Naive B cell (primary cell): ENCODE measurements around the gene LMBR1. TPM values are rescaled to one million over a fixed set of nuclear protein-coding genes. Genes with fewer than 3 reads are reported as not detected.

Source experiments
- ATAC-seq, 2 donors: fragments of 150-1000 bp; cut with Tn5 transposase; 2 replicates each; pipeline ENCODE4 v1.10.0; 2021; ENCODE audit warnings: low read depth in 2 of 2, mild to moderate bottlenecking in 2 of 2, moderate library complexity in 2 of 2
- DNase-seq: peaks from one replicate; pipeline ENCODE4 v3.0.0; 2022
- H3K27ac Mint-ChIP-seq, 6 donors: one replicate each; pipeline ENCODE4 v1.8.0; 2020 to 2022; ENCODE audit warnings: mild to moderate bottlenecking in 6 of 6, mixed read lengths in 6 of 6, moderate library complexity in 5 of 6, inconsistent platforms in 2 of 6
- H3K27me3 Mint-ChIP-seq, 3 donors: one replicate each; pipeline ENCODE4 v1.8.0; 2021 to 2022; ENCODE audit warnings: mixed read lengths in 3 of 3, mild to moderate bottlenecking in 1 of 3
- H3K36me3 Mint-ChIP-seq, 2 donors: one replicate each; pipeline ENCODE4 v1.8.0; 2020 to 2022; ENCODE audit warnings: mixed read lengths in 2 of 2, inconsistent platforms in 1 of 2, mild to moderate bottlenecking in 1 of 2
- H3K4me1 Mint-ChIP-seq, 3 donors: one replicate each; pipeline ENCODE4 v1.8.0; 2020 to 2022; ENCODE audit warnings: mixed read lengths in 3 of 3, inconsistent platforms in 1 of 3, mild to moderate bottlenecking in 1 of 3, moderate library complexity in 1 of 3
- H3K4me3 Mint-ChIP-seq, 8 donors: one replicate each; pipeline ENCODE4 v1.8.0; 2020 to 2022; ENCODE audit warnings: mild to moderate bottlenecking in 8 of 8, mixed read lengths in 8 of 8, moderate library complexity in 8 of 8, inconsistent platforms in 2 of 8
- H3K9me3 Mint-ChIP-seq, 7 donors: one replicate each; pipeline ENCODE4 v1.8.0; 2020 to 2022; ENCODE audit warnings: mixed read lengths in 7 of 7, mild to moderate bottlenecking in 5 of 7, inconsistent platforms in 2 of 7, moderate library complexity in 1 of 7
- polyA plus RNA-seq, 6 donors: library from polyadenylated mRNA; unstranded; fragments of 300-500 nt; fragmentation: Illumina TruSeq; gene quantifications; one replicate each; pipeline ENCODE4 v1.2.3, GENCODE V29; 2021; ENCODE audit warnings: low read depth in 6 of 6

Gene LMBR1
- polyA plus RNA-seq, 6 donors from 2014 or later = 35.3 to 49.3 (median 40.9) TPM

DNA sequence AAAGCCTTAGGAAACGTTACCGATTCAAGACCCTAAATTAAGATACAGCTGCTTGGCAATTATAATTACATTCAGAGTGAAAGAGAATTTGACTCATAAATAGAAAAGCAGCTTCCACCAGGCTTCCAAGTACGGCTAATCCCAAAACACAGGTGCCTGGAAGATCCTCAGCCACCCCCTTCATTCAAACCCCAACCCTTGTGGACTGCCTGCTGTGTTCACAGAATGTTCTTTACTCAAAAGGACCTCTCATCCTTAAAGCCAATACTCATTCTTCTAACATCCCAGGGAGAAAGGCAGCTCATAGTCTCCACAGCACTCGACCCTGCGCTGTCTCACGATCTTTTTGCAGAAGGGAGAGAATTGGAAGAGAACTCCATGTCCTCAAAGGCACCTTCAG lies 219.5 kb downstream of the LMBR1 start:
- Mint-ChIP-seq H3K27ac (no peak overlapping the region), H3K36me3 (peaks cover 24 to 28% of the 10 kb centered on the region in 2 donors), H3K9me3 (no peaks in the 10 kb centered on the region), H3K4me3 (no peak overlapping the region), H3K4me1 (no peaks in the 10 kb centered on the region), H3K27me3 (no peaks in the 10 kb centered on the region)
- no peak for ATAC-seq
- no peak for DNase-seq

DNA sequence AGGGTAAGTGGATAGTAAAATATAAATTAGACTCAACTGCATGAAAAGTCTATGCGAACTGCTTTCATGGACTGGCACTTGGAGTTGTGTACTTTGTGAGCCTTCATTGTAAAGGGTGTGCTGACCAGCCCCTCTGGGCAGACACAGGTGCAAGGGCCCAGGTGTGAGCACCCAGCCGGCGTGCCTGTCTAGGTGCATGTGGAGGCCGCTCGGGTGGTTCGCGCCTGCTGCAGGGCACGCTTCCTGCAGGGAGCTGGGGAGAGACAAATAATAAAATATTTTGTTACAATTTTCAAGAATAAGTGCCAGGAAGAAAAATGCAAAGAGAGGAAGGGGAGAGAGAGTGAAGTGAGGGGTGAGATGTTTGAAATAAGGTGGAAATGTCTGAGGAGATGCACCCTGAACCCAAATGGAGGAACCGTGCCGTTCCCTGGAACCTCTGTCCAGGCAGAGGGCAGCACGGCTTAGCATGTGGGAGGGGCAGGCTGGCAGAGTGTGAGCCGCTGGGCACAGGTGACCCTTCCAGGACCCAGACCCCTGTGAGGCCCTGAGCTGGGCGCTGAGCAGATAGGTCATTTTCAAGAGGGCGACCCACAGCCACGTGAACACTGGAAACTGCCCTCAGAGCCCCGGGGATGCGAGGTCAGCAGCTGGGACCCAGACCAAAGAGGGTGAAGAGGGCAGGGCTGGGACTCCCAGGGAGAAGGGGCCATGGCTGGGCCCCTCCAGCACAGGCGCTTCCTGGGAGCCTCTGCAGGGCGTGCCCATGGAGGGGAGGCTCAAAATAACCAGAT lies 223.8 kb downstream of the LMBR1 start:
- ATAC-seq (no peak), DNase-seq (no peak)
- Mint-ChIP-seq H3K4me1 (no peaks in the 10 kb centered on the region), H3K4me3 (no peak overlapping the region), H3K27me3 (no peaks in the 10 kb centered on the region), H3K9me3 (no peaks in the 10 kb centered on the region), H3K27ac (no peak overlapping the region), H3K36me3 (peaks cover 5 to 18% of the 10 kb centered on the region in 2 donors)

DNA sequence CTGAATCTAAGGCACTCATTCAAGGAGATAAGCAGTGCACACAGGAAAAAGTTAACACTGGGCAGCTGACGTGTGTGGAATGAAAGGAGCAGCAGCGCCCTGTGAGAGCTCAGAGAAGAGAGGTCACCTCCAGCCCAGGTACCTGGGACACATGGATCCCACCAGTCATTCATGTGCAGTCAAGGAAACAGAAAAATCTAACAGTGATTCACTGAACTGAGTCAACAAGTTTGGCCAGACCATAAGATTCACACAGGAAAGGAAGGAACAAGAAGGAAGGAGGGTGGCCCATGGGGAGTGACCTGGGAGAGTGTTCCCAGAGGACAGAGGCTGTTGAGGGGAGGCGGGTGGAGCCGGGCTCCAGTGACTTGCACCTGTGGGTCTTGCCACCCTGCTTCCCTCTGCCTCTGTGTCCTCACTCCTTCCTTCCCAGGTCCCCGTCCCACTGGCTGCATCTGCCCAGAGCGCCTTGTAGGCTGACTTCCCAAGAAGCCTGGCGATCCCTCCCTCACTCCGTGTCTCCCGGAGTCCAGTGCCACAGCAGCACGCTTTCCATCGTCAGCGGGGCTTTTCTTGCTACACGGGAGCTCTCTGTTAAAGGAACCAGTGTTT lies 224.7 kb downstream of the LMBR1 start:
- Mint-ChIP-seq H3K4me3 (no peak overlapping the region), H3K27ac (peak overlapping the region in 1 of 6 donors; percentile 70), H3K36me3 (peaks cover 5 to 18% of the 10 kb centered on the region in 2 donors), H3K9me3 (no peaks in the 10 kb centered on the region), H3K27me3 (no peaks in the 10 kb centered on the region), H3K4me1 (no peaks in the 10 kb centered on the region)
- DNase-seq = no peak
- no peak for ATAC-seq

DNA sequence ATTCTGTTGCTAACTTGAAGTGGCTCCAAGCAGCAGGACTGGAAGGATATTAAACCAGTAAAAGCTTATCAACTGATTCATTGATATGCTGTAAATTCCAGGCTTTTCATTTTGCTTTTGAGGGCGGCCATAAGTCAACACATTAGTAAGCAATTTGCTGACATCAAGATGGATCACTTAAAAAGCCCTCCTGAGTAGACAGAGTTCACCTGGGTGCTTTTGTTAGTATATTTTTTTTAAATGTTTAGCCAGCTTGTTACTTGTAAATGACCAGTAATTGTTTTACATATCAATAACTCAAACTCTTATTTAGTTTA lies 225.9 kb downstream of the LMBR1 start:
- H3K27me3 Mint-ChIP-seq = no peaks in the 10 kb centered on the region
- H3K27ac Mint-ChIP-seq = peak overlapping the region in 1 of 6 donors; percentile 24
- H3K4me1 Mint-ChIP-seq = no peaks in the 10 kb centered on the region
- H3K4me3 Mint-ChIP-seq = no peak overlapping the region
- ATAC-seq (no peak), DNase-seq (no peak)
- H3K9me3 Mint-ChIP-seq = no peaks in the 10 kb centered on the region
- H3K36me3 Mint-ChIP-seq = peaks cover 5 to 18% of the 10 kb centered on the region in 2 donors

DNA sequence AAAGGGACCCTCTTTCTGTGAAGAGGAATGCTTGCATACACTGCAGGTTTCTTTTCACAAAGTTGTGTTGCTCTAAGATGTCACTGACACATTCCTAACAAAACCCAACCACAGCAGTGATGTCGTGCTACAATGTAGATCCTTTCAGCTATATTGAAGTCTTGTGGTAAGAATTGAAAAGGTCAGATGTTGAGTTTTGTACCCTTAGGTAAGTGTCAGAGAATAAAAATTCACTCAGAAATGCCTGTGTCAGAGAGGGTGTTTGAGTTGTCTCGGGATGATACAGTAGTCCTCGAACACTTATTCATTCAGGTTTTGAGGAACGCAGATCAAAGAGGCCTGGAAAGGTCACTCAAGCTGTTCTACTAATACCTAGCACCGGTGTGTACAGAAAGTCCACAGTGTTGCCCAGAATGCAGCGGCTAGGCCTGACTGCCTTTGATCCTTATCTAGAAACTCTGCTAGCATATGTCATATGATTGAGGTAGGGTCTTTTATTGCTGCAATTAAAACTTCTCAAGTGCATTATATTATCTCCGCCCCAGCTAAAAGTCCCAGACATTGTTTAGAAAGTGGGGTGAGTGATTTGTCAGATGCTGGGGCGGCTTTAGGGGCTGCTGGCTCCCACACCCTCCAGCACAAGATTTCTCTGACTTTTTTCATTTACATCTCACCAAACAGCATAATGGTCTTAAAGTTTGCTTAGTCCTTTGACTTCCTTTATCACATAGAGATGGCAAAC lies 226.4 kb downstream of the LMBR1 start:
- H3K27me3 Mint-ChIP-seq = no peaks in the 10 kb centered on the region
- peak overlapping the region in 1 of 6 donors; percentile 24 for H3K27ac Mint-ChIP-seq
- ATAC-seq (no peak), DNase-seq (no peak)
- H3K9me3 Mint-ChIP-seq = no peaks in the 10 kb centered on the region
- peaks cover 5 to 18% of the 10 kb centered on the region in 2 donors for H3K36me3 Mint-ChIP-seq
- H3K4me1 Mint-ChIP-seq = no peaks in the 10 kb centered on the region
- H3K4me3 Mint-ChIP-seq = no peak overlapping the region

DNA sequence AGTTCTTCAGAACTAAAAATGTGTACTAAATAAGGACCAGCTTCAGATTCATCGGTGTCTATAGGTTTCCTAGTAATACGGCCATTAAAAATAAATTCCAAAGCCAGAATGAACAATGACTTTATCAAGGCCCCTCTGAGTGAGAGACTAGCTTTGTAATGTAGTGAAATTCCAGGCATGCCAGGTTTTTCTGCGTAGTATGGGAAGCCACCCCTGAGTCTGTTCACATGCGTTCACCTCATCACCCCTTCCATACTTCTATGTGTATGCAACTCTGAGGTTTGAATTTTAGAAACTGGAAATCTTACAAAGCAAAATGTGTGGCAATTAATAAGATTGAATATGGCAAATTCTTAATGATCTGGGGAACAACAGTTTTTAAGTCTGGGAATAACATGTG lies 227.9 kb downstream of the LMBR1 start:
- Mint-ChIP-seq H3K4me1 (peaks cover 0 to under 1% (median 0%) of the 10 kb centered on the region in 3 donors), H3K36me3 (peaks cover 0 to 9% of the 10 kb centered on the region in 2 donors), H3K27ac (no peak overlapping the region), H3K4me3 (no peak overlapping the region), H3K27me3 (no peaks in the 10 kb centered on the region), H3K9me3 (no peaks in the 10 kb centered on the region)
- ATAC-seq = no peak
- DNase-seq = no peak

DNA sequence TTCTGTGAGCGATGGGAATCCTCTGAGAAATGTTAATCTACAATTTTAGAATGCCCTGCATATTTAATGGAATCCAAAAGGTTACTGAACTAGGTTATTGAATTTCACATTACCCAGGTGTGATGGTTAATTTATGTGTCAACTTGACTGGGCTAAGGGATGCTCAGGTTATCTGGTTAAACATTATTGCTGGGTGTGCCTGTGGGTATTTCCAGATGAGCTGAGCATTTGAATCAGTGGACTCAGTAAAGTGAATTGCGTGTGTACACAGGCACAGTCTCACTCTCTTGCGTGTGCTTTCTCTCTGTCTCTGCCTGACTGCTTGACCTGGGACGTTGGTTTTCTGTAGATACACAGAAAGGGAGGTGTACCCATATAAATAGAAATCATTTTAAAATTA lies 230.7 kb downstream of the LMBR1 start:
- no peaks in the 10 kb centered on the region for H3K36me3 Mint-ChIP-seq
- no peaks in the 10 kb centered on the region for H3K27me3 Mint-ChIP-seq
- H3K4me3 Mint-ChIP-seq = no peak overlapping the region
- peak overlapping the region in 1 of 6 donors; percentile 35 for H3K27ac Mint-ChIP-seq
- H3K4me1 Mint-ChIP-seq = peaks cover 0 to 3% (median 0%) of the 10 kb centered on the region in 3 donors
- no peaks in the 10 kb centered on the region for H3K9me3 Mint-ChIP-seq
- no peak for ATAC-seq
- no peak for DNase-seq

DNA sequence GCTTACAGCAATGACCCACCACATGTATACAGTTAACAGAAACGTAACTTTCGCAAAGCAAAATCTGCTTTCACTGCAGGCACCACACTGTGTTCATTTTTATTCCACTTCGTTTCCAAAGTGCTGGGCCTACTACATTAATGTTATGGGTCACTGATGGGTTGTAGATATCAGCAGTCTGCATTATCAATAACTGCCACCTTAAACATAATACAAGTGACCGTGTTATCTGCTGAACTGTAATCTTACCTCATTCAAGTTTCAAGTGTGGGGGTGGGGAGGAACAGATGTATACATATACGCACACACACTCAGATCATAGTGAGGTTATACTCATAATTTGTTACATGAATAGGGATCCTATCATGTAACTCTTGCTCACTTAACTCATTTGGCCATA lies 231.3 kb downstream of the LMBR1 start:
- Mint-ChIP-seq H3K9me3 (no peaks in the 10 kb centered on the region), H3K4me3 (no peak overlapping the region), H3K27me3 (no peaks in the 10 kb centered on the region), H3K27ac (no peak overlapping the region), H3K4me1 (peaks cover 0 to 3% (median 0%) of the 10 kb centered on the region in 3 donors), H3K36me3 (no peaks in the 10 kb centered on the region)
- ATAC-seq = no peak
- DNase-seq = no peak

DNA sequence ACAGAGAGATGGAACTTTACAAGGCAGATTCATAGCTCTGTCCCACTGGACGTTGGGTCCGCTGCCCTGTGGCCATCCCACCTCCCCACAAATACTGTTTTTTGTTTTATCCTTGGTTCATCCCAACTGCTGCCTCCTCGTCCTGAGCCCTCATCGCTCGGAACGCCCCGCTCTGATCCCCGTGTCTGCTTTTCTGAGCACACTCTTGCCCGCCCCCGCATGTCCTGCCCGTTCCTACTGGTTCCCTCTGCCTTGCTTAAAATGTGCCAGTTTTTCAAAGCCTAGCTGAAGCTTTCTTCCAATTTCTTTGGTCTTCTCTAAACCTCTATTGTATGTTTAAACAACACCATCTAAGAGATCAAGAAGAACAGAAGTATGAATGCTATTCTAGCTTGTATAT lies 233.0 kb downstream of the LMBR1 start:
- Mint-ChIP-seq H3K9me3 (no peaks in the 10 kb centered on the region), H3K27me3 (no peaks in the 10 kb centered on the region), H3K4me3 (no peak overlapping the region), H3K36me3 (no peaks in the 10 kb centered on the region), H3K4me1 (peaks cover 0 to 3% (median 0%) of the 10 kb centered on the region in 3 donors), H3K27ac (no peak overlapping the region)
- DNase-seq = no peak
- ATAC-seq = no peak

DNA sequence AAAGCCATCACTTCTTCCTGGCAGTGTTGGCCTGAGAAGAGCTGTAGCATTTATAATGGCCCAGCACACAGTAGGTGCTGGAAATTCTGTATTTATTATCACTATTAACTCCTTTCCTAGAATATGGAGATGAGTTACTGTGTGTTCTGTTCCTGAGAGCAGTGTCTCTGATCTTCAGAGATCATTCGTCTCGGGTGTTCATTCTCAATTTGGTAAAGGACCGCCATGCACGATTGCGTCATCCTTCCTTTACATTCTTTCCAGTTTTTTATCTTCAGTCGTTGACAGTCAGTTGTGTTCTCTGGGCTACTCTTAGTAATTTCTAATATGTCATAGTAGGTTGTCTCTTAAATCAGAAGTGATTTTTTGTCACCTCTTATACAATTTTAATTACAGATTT lies 233.8 kb downstream of the LMBR1 start:
- ATAC-seq (no peak), DNase-seq (no peak)
- Mint-ChIP-seq H3K27ac (peak overlapping the region in 3 of 6 donors; percentile 7 to 47 (median 14)), H3K4me1 (peaks cover 0 to 3% (median 0%) of the 10 kb centered on the region in 3 donors), H3K36me3 (no peaks in the 10 kb centered on the region), H3K27me3 (no peaks in the 10 kb centered on the region), H3K9me3 (no peaks in the 10 kb centered on the region), H3K4me3 (no peak overlapping the region)

DNA sequence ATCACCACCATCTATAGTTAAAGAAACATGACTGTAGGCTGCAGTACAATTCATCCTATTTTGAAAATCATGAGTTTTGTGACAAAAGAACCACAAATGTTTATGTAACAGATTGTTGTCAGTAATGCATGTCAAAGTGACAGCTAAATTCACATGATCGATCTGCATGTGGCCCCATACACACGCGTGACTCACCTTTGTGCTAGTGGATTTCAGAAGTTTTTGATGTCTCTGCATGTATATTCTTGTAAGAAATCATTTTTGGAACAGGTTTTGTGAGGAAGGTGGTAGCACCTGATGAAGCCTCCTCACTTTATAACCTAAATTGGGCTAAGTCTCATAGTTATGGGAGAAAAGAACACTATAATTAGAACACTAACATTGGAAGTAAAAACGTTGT lies 235.3 kb downstream of the LMBR1 start:
- peaks cover 0 to 3% (median 0%) of the 10 kb centered on the region in 3 donors for H3K27me3 Mint-ChIP-seq
- DNase-seq = no peak

DNA sequence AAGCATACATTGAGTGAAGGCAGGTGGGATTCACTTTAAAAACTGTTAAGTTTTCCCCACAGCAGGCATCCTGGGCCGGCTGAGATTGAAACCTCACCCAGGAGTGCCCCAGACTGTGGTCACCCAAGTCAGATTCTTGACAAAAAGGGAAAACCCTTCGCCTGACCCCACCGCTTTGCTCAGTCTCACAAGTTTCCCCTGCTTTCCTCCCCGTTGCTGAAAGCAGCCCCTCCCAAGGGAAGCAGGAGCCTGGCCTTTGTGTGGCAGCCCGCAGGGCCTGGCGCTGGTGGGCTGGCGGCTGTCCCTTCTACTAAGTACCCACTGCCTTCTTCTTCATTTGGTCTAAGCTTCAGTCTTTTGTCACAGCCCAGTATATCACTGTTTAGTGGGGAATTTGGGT lies 236.4 kb downstream of the LMBR1 start:
- DNase-seq (no peak), ATAC-seq (no peak)
- Mint-ChIP-seq H3K4me3 (no peak overlapping the region), H3K36me3 (no peaks in the 10 kb centered on the region), H3K9me3 (no peaks in the 10 kb centered on the region), H3K27ac (no peak overlapping the region), H3K4me1 (peaks cover 0 to 3% (median 0%) of the 10 kb centered on the region in 3 donors), H3K27me3 (peaks cover 7 to 11% (median 10%) of the 10 kb centered on the region in 3 donors)

More for the DNA sequence above, 235.3 kb downstream of the LMBR1 start:
- Mint-ChIP-seq H3K36me3 (no peaks in the 10 kb centered on the region), H3K27ac (peak overlapping the region in 1 of 6 donors; percentile 54), H3K4me1 (peaks cover 0 to 3% (median 0%) of the 10 kb centered on the region in 3 donors), H3K9me3 (no peaks in the 10 kb centered on the region), H3K4me3 (no peak overlapping the region)
- ATAC-seq = no peak

DNA sequence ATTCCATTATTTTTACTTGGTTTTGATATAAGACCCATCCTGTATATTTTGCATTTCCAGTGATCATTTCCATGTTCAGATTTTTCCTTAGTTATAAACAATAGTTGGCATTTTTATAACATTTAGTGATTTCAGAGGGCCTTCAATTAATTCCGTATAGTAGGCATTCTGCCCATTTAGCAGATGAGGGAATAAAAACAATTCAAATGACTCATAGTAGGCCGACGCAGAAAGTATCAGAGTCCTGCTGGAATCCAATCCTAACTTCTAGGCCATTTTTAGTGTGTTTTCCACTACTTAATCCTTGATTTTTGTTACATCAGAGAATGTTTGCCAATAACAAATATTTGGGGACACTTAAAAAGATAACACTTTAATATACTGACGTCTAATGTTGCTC lies 237.0 kb downstream of the LMBR1 start:
- Mint-ChIP-seq H3K27ac (no peak overlapping the region), H3K4me3 (no peak overlapping the region), H3K9me3 (no peaks in the 10 kb centered on the region), H3K4me1 (peaks cover 0 to 3% (median 0%) of the 10 kb centered on the region in 3 donors), H3K36me3 (no peaks in the 10 kb centered on the region), H3K27me3 (peaks cover 7 to 13% (median 11%) of the 10 kb centered on the region in 3 donors)
- no peak for ATAC-seq
- no peak for DNase-seq

DNA sequence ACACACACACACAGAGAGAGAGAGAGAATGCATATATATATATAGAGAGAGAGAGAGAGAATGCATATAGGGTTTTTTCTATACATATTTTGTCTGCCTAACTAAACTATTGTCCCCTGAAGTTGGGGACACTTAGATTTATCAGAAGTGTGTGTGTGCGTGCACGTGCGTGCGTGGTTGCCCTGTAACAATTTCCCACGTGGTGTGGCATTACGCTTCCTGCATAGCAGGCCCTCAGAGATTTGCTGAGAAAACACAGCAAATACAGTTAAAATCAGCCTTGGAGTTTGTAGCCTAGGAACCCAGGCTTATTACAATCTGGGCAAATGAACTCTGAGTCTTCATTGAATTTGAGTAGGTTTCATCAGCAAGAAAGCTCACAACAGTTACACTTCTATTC lies 237.7 kb downstream of the LMBR1 start:
- Mint-ChIP-seq H3K4me1 (peaks cover 0 to 3% (median 0%) of the 10 kb centered on the region in 3 donors), H3K4me3 (no peak overlapping the region), H3K36me3 (no peaks in the 10 kb centered on the region), H3K9me3 (no peaks in the 10 kb centered on the region), H3K27ac (no peak overlapping the region), H3K27me3 (peaks cover 14 to 20% (median 18%) of the 10 kb centered on the region in 3 donors)
- ATAC-seq (no peak), DNase-seq (no peak)
